ENCODE measurements around the gene CDK10. TPM values are rescaled to one million over a fixed set of nuclear protein-coding genes. Genes with fewer than 3 reads are reported as not detected.

Gene CDK10
- total RNA-seq, 4 donors from 2014 or later, result 15.0 to 38.4 (median 29.0) TPM

GRCh38 chr16:89657442-89658220 is 28.9 kb upstream of the CDK10 start, which contains the start of the genes CHMP1A and SPATA33:
Gene CHMP1A, minus strand, starts transcription at chr16:89657708. Its CDS starts 120 bp downstream, at chr16:89657588.
Gene SPATA33, plus strand, starts transcription at chr16:89657836. Its CDS starts 76 bp downstream, at chr16:89657912.
- TF ChIP-seq CTCF (IDR thresholded peaks at IDR 0.05; ENCODE audit: low read depth), result no peak

- no peak for TF ChIP-seq CTCF (IDR thresholded peaks at IDR 0.05; ENCODE audit: low read depth)
Measured at GRCh38 chr16:89658221-89658879, 28.1 kb upstream of the CDK10 start.

GRCh38 chr16:89660146-89660545 is 26.3 kb upstream of the CDK10 start:
- no peak for TF ChIP-seq CTCF (IDR thresholded peaks at IDR 0.05; ENCODE audit: low read depth)

- no peak for TF ChIP-seq CTCF (IDR thresholded peaks at IDR 0.05; ENCODE audit: low read depth)
Measured at GRCh38 chr16:89661215-89661614, 25.3 kb upstream of the CDK10 start.

- no peak for TF ChIP-seq CTCF (IDR thresholded peaks at IDR 0.05; ENCODE audit: low read depth)
Measured at GRCh38 chr16:89667633-89668032, 18.9 kb upstream of the CDK10 start.

GRCh38 chr16:89668790-89669158 is 17.7 kb upstream of the CDK10 start:
- no peak for TF ChIP-seq CTCF (IDR thresholded peaks at IDR 0.05; ENCODE audit: low read depth)

- TF ChIP-seq CTCF (IDR thresholded peaks at IDR 0.05; ENCODE audit: low read depth), result no peak
Measured at GRCh38 chr16:89669755-89670154, 16.7 kb upstream of the CDK10 start.
